Esophagus squamous epithelium (tissue), 5 donors: ENCODE measurements around the gene SPR. TPM values are rescaled to one million over a fixed set of nuclear protein-coding genes. Genes with fewer than 3 reads are reported as not detected.

Experiments used
- DNase-seq: peaks from one replicate; lab custom pipeline; 2025; lab: John Stamatoyannopoulos, UW
- H3K27ac ChIP-seq, 4 donors: fragments of 200-600 bp; sonication (generic); one replicate each; pipeline ENCODE4 v1.5.1; 2016 to 2019; ENCODE audit warnings: mild to moderate bottlenecking in 1 of 4
- H3K27me3 ChIP-seq, 4 donors: fragments of 200-600 bp; sonication (generic); 1 replicate in 3 of 4; 2 replicates in 1 of 4; pipeline versions ENCODE4 v1.5.1 to v1.6.0; 2017 to 2021; ENCODE audit warnings: antibody characterized with exemption in 1 of 4
- H3K36me3 ChIP-seq, 3 donors: fragments of 200-600 bp; sonication (generic); one replicate each; pipeline ENCODE4 v1.5.1; 2016 to 2019
- H3K4me1 ChIP-seq, 3 donors: fragments of 200-600 bp; sonication (generic); one replicate each; pipeline ENCODE4 v1.5.1; 2017 to 2019
- H3K4me3 ChIP-seq, 4 donors: fragments of 200-600 bp; sonication (generic); 1 replicate in 3 of 4; 2 replicates in 1 of 4; pipeline ENCODE4 v1.5.1; 2016 to 2019; ENCODE audit warnings: mild to moderate bottlenecking in 2 of 4, moderate library complexity in 1 of 4
- H3K9me3 ChIP-seq, 3 donors: fragments of 200-600 bp; sonication (generic); one replicate each; pipeline ENCODE4 v1.5.1; 2016 to 2019
- POLR2A ChIP-seq, 4 donors: fragments of 450-650 bp; IDR thresholded peaks; one replicate each; pipeline ENCODE4 v1.6.1; 2017; ENCODE audit warnings: antibody characterized with exemption in 4 of 4, mild to moderate bottlenecking in 4 of 4, moderate library complexity in 3 of 4
- WGBS, 2 donors: methylation state at CpG; one replicate each; pipeline ENCODE4 v1.1.5; 2018; 5-methylcytosine and 5-hydroxymethylcytosine counted together
- intact Hi-C: fragments of 100-400 bp; cut with DNase I; formaldehyde crosslinking; loops from one replicate; pipeline ENCODE4 v1.15.0; 2022
- total RNA-seq, 4 donors: library from RNA; depleted of rRNA; stranded (reverse); fragments of >200 nt; gene quantifications; one replicate each; pipeline ENCODE4 v1.1.0, GENCODE V29; 2016
- TF ChIP-seq, protein P1 (sequence below), 6 experiments: fragments of 450-650 bp in 4 of 6; fragments of 200-600 bp in 2 of 6; sonication (generic) in 2 of 6; IDR thresholded peaks; one replicate each; pipeline ENCODE4 v1.5.1; 2016 to 2019; ENCODE audit warnings: antibody characterized with exemption in 6 of 6, mild to moderate bottlenecking in 4 of 6, moderate library complexity in 4 of 6
- donor health status: DM: yes; HTN: yes; CAD: no.

Gene SPR
- total RNA-seq, 4 donors from 2014 or later = 16.6 to 30.9 (median 22.8) TPM

GRCh38 chr2:72926368-72926767, 39.2 kb downstream of the SPR start:
- H3K27me3 ChIP-seq = peaks cover 26 to 99% (median 47%) of the 10 kb centered on the region in 4 donors
- no peaks in the 10 kb centered on the region for H3K9me3 ChIP-seq
- H3K4me3 ChIP-seq = no peak overlapping the region
- no peaks in the 10 kb centered on the region for H3K36me3 ChIP-seq
- no peak for DNase-seq
- H3K4me1 ChIP-seq = peaks cover 11 to 17% (median 13%) of the 10 kb centered on the region in 3 donors
- TF ChIP-seq, protein P1, sequence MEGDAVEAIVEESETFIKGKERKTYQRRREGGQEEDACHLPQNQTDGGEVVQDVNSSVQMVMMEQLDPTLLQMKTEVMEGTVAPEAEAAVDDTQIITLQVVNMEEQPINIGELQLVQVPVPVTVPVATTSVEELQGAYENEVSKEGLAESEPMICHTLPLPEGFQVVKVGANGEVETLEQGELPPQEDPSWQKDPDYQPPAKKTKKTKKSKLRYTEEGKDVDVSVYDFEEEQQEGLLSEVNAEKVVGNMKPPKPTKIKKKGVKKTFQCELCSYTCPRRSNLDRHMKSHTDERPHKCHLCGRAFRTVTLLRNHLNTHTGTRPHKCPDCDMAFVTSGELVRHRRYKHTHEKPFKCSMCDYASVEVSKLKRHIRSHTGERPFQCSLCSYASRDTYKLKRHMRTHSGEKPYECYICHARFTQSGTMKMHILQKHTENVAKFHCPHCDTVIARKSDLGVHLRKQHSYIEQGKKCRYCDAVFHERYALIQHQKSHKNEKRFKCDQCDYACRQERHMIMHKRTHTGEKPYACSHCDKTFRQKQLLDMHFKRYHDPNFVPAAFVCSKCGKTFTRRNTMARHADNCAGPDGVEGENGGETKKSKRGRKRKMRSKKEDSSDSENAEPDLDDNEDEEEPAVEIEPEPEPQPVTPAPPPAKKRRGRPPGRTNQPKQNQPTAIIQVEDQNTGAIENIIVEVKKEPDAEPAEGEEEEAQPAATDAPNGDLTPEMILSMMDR (IDR thresholded peaks at IDR 0.05) = no peak
- TF ChIP-seq POLR2A (IDR thresholded peaks at IDR 0.05) = no peak
- 15 to 19% methylated on average over 4 of the region's 4 CpGs for WGBS, 2 donors
- H3K27ac ChIP-seq = no peak overlapping the region
- intact Hi-C loops = no loop called here

DNA sequence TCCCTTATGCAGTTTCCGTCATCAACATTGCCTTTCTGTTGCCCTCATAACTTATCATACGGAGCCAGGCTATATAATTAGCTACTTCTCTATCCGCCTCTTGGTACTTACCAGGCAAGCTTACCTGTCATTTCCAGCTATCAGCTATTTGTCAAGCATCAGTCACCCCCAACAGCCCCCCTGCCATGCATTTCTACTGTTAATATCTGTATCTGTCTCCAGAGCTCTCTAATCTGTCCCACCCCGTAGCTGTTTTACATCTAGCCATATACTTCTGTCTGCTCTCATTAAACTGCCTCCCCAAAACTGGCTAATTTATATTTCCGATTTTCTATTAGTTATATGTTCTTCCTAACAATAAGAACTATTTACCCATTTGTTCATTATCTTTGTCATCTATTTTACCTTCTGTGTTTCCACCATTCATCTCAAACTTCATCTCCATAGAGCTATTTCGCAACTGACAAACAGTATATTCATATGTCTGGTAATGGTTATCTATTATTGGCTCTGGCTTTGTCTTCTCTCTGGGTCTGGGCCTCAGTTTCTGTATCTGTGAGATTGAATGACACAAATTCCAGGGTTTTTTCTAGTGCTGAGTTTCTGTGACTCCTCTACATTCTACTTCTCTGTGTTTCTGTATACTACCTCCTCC, 39.7 kb downstream of the SPR start:
- H3K27ac ChIP-seq = no peak overlapping the region
- 70 to 74% methylated on average over 6 of the region's 6 CpGs for WGBS, 2 donors
- no peak for DNase-seq

DNA sequence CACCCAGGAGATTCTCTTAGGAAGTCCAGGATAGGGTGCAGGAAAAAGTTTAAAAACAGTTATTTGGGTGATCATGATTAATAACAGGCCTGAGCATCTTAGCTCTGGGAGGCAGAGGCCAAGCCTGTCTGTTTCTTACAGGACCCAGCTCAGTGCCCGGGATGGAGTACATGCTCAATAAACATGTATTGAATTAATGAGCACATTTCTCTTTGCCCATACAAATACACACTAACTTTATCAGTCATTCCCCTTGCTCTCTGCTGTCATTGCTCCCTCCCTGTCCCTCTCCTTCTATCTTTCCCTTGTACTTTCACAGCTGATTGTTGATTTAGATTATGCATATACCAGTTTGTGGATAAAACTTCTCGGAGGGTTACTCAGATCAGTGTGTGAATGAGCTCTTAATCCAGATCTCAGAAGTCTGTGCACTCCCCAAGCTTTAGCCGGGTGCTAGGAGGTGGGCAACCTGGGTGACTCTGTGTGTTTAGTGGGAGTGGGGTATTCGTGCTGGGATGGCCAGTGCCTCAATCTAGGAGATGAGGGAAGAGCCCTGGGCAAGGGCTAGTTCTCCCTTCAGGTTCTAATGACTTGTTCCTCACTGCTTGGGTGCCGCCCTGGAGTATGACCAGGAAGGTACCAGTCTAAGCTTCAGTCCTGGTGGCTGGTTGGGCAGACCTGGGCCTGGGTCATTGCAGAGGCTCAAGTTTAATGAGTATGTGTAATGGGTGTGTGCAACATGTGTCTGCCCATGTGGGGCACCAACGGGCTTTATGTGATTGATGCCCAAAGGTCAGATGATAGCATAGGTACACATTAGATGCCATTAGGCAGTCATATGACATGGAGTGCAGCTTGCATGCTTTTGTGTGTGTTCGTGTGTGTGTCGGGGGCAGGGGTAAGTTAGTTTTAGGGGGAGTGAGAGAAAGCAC, 40.7 kb downstream of the SPR start:
- Histone ChIP-seq H3K4me3 (no peak overlapping the region), H3K4me1 (peaks cover 11 to 17% (median 13%) of the 10 kb centered on the region in 3 donors)
- DNase-seq = no peak

More for the DNA sequence above, 39.7 kb downstream of the SPR start:
- TF ChIP-seq POLR2A (IDR thresholded peaks at IDR 0.05) = no peak
- TF ChIP-seq, protein P1 (IDR thresholded peaks at IDR 0.05) = no peak
- Histone ChIP-seq H3K4me3 (no peak overlapping the region), H3K36me3 (no peaks in the 10 kb centered on the region), H3K4me1 (peaks cover 11 to 17% (median 13%) of the 10 kb centered on the region in 3 donors), H3K27me3 (peaks cover 20 to 99% (median 42%) of the 10 kb centered on the region in 4 donors), H3K9me3 (no peaks in the 10 kb centered on the region)
- intact Hi-C loops = no loop called here

GRCh38 chr2:72929010-72929409, 41.8 kb downstream of the SPR start:
- H3K27ac ChIP-seq = no peak overlapping the region
- H3K4me3 ChIP-seq = no peak overlapping the region
- no peaks in the 10 kb centered on the region for H3K36me3 ChIP-seq
- WGBS, 2 donors = 88 to 89% methylated on average over 1 of the region's 1 CpG
- DNase-seq = no peak
- TF ChIP-seq, protein P1 (IDR thresholded peaks at IDR 0.05) = no peak
- TF ChIP-seq POLR2A (IDR thresholded peaks at IDR 0.05) = no peak
- peaks cover 18 to 98% (median 26%) of the 10 kb centered on the region in 4 donors for H3K27me3 ChIP-seq
- intact Hi-C loops = no loop called here
- no peaks in the 10 kb centered on the region for H3K9me3 ChIP-seq
- H3K4me1 ChIP-seq = peaks cover 9 to 11% (median 10%) of the 10 kb centered on the region in 3 donors

More for the DNA sequence above, 40.7 kb downstream of the SPR start:
- Histone ChIP-seq H3K27me3 (peaks cover 18 to 99% (median 35%) of the 10 kb centered on the region in 4 donors), H3K9me3 (no peaks in the 10 kb centered on the region), H3K36me3 (no peaks in the 10 kb centered on the region), H3K27ac (no peak overlapping the region)
- intact Hi-C loops = no loop called here
- TF ChIP-seq, protein P1 (IDR thresholded peaks at IDR 0.05) = no peak
- no peak for TF ChIP-seq POLR2A (IDR thresholded peaks at IDR 0.05)
- WGBS, 2 donors = 70 to 75% methylated on average over 7 to 8 of the region's 8 CpGs
